Activated CD4-positive, alpha-beta T cell treated with anti-CD3 and anti-CD28 coated beads, Interleukin-2, amount 50 U/mL, for 4 hours (primary cell): ENCODE data around the gene TINAG.
"Not testable (repeated sequence)": the region's sequence is repeated elsewhere in the genome, so short reads cannot be mapped to it uniquely, and the experiment has no call there.

ENCODE experiments used
- DNase-seq, 2 experiments: peaks; one replicate each; pipeline ENCODE4 v3.0.0-alpha.2; 2020

TINAG gene

GRCh38 chr6:54310377-54311152 lies 2.3 kb downstream of the TINAG start:
- no peak for DNase-seq

- DNase-seq = no peak
Measured at GRCh38 chr6:54315656-54316055, 7.4 kb downstream of the TINAG start.

- no peak for DNase-seq
Measured at GRCh38 chr6:54320871-54321270, 12.6 kb downstream of the TINAG start.

GRCh38 chr6:54327631-54328030 lies 19.4 kb downstream of the TINAG start:
- no peak for DNase-seq

- DNase-seq = not testable (repeated sequence)
Measured at GRCh38 chr6:54331571-54331970, 23.3 kb downstream of the TINAG start.

- DNase-seq = no peak
Measured at GRCh38 chr6:54335871-54336270, 27.6 kb downstream of the TINAG start.

- DNase-seq = no peak
Measured at GRCh38 chr6:54353975-54354374, 45.7 kb downstream of the TINAG start.

GRCh38 chr6:54354608-54355007 lies 46.4 kb downstream of the TINAG start:
- DNase-seq = no peak

- DNase-seq = no peak
Measured at GRCh38 chr6:54357141-54357540, 48.9 kb downstream of the TINAG start.

- no peak for DNase-seq
Measured at GRCh38 chr6:54361188-54361587, 52.9 kb downstream of the TINAG start.

GRCh38 chr6:54361734-54362133 lies 53.5 kb downstream of the TINAG start:
- no peak for DNase-seq

- DNase-seq = no peak
Measured at GRCh38 chr6:54366667-54367327, 58.6 kb downstream of the TINAG start.

- no peak for DNase-seq
Measured at GRCh38 chr6:54377776-54378175, 69.5 kb downstream of the TINAG start.

GRCh38 chr6:54386295-54386694 lies 78.1 kb downstream of the TINAG start:
- no peak for DNase-seq

- no peak for DNase-seq
Measured at GRCh38 chr6:54390362-54390761, 82.1 kb downstream of the TINAG start.

GRCh38 chr6:54391577-54391976 lies 83.3 kb downstream of the TINAG start:
- DNase-seq = no peak

GRCh38 chr6:54403096-54403495 lies 94.9 kb downstream of the TINAG start:
- DNase-seq = no peak

GRCh38 chr6:54404791-54405190 lies 96.5 kb downstream of the TINAG start:
- no peak for DNase-seq

GRCh38 chr6:54411767-54412166 lies 103.5 kb downstream of the TINAG start:
- no peak for DNase-seq

GRCh38 chr6:54415517-54415916 lies 107.3 kb downstream of the TINAG start:
- DNase-seq = no peak

GRCh38 chr6:54419885-54420284 lies 111.6 kb downstream of the TINAG start:
- no peak for DNase-seq

- no peak for DNase-seq
Measured at GRCh38 chr6:54426995-54427394, 118.8 kb downstream of the TINAG start.

- no peak for DNase-seq
Measured at GRCh38 chr6:54427396-54427937, 119.2 kb downstream of the TINAG start.

- no peak for DNase-seq
Measured at GRCh38 chr6:54428431-54428830, 120.2 kb downstream of the TINAG start.
